Heart right ventricle (tissue), 16 donors: ENCODE measurements around the gene PRKCE. TPM values are rescaled to one million over a fixed set of nuclear protein-coding genes. Genes with fewer than 3 reads are reported as not detected.
A peak's percentile ranks its signal among the peaks of the same experiment; 100 is the strongest.

Experiments
- ATAC-seq, 8 donors: fragments of 200-7000 bp; cut with Tn5 transposase; one replicate each; pipeline ENCODE4 v1.9.1; 2020; ENCODE audit warnings: mild to moderate bottlenecking in 8 of 8, moderate library complexity in 8 of 8, moderate number of reproducible peaks in 1 of 8
- DNase-seq, 2 donors: peaks; one replicate each; pipeline ENCODE4 v3.0.0-alpha.2; 2020
- H3K27ac ChIP-seq, 10 donors: fragments of 200-600 bp; sonication (generic) in 2 of 10; one replicate each; pipeline versions ENCODE4 v1.5.0 to v1.8.0; 2020 to 2022; ENCODE audit warnings: mild to moderate bottlenecking in 3 of 10
- H3K27me3 ChIP-seq, 7 donors: fragments of 200-600 bp; one replicate each; pipeline ENCODE4 v1.8.0; 2021 to 2022; ENCODE audit warnings: mild to moderate bottlenecking in 2 of 7
- H3K36me3 ChIP-seq, 9 donors: fragments of 200-600 bp; sonication (generic) in 1 of 9; one replicate each; pipeline versions ENCODE4 v1.5.0 to v1.8.0; 2020 to 2022; ENCODE audit warnings: mild to moderate bottlenecking in 2 of 9
- H3K4me1 ChIP-seq, 9 donors: fragments of 200-600 bp; sonication (generic) in 1 of 9; one replicate each; pipeline versions ENCODE4 v1.5.0 to v1.8.0; 2020 to 2022; ENCODE audit warnings: mild to moderate bottlenecking in 4 of 9
- H3K4me3 ChIP-seq, 10 donors: fragments of 200-600 bp; sonication (generic) in 2 of 10; one replicate each; pipeline versions ENCODE4 v1.5.0 to v1.8.0; 2020 to 2022; ENCODE audit warnings: mild to moderate bottlenecking in 7 of 10, moderate library complexity in 2 of 10
- H3K9me3 ChIP-seq, 11 donors: fragments of 200-600 bp in 10 of 11; sonication (generic) in 2 of 11; one replicate each; pipeline versions ENCODE4 v1.5.0 to v1.8.0; 2013 to 2022; ENCODE audit warnings: mild to moderate bottlenecking in 2 of 11, control low read depth in 1 of 11, moderate library complexity in 1 of 11
- CTCF ChIP-seq, 9 donors: fragments of 200-600 bp; sonication (generic) in 2 of 9; IDR thresholded peaks; one replicate each; pipeline versions ENCODE4 v1.5.0 to v1.8.0; 2021 to 2022; ENCODE audit warnings: antibody characterized with exemption in 9 of 9, mild to moderate bottlenecking in 5 of 9, moderate library complexity in 1 of 9
- WGBS, 2 donors: extraction: QIAGEN DNeasy Blood & Tissue Kit; methylation state at CpG; one replicate each; pipeline ENCODE4 v1.1.7; 2013; ENCODE audit warnings: inconsistent platforms in 1 of 2; 5-methylcytosine and 5-hydroxymethylcytosine counted together
- intact Hi-C, 10 donors: fragments of 100-400 bp; cut with DNase I; formaldehyde crosslinking; loops; one replicate each; pipeline versions ENCODE4 v1.11.1 to v1.14.2; 2022
- polyA plus RNA-seq, 2 donors: library from polyadenylated mRNA; stranded (reverse); fragments of 200-250 nt; gene quantifications; one replicate each; pipeline ENCODE4 v1.2.3, GENCODE V29; 2013
- total RNA-seq, 10 donors: library from RNA; stranded (reverse); fragmentation: NEBNext Ultra II Directional in 3 of 10; extraction: Animal tissue kit (Norgen Biotek cat#: 25700) in 3 of 10; gene quantifications; one replicate each; pipeline versions ENCODE4 v1.2.1 to v1.2.4, GENCODE V29; 2021 to 2023
- donor health status: Arrhythmogenic right ventricular cardiomyopathy.
- donor health status: ischemic (EF 13 %, LVEDD 7.1; RV severe dilation, severe dysfunction).
- donor health status: healthy with polysubstance abuse.
- donor health status: DM: no; HTN: yes; CAD: no.
- donor health status: DM: no; HTN: no; CAD: no.
- donor health status: ischemic (EF 25% LVEDD 6.9; RV normal size, moderate dysfunction).
- donor health status: ischemic (EF 25% LVEDD 5.7; RV mildly dilated, moderate dysfunction).
- donor health status: healthy.
- donor health status: DM: yes; HTN: yes; CAD: no.
- donor health status: Ischemic cardiomyopathy.
- donor health status: ischemic (EF 35%, LVEDD 5.7; RV mildly dilated, moderate dysfunction).
- donor health status: nonischemic (EF 11% LVEDD 7.7; RV severe dilation, severe dysfunction).
- donor health status: DM: yes; HTN: yes; CAD: no.
- donor health status: PGD.
- donor health status: ischemic (EF 29% LVEDD 5.4; RV normal size, mild dysfunction).
- donor health status: nonischemic (EF 23%, LVEDD 6.1; RV moderate dilation, normal function).

The PRKCE gene
- total and polyA plus RNA-seq, 12 donors: 3.7 to 22.7 (median 16.7) TPM

DNA sequence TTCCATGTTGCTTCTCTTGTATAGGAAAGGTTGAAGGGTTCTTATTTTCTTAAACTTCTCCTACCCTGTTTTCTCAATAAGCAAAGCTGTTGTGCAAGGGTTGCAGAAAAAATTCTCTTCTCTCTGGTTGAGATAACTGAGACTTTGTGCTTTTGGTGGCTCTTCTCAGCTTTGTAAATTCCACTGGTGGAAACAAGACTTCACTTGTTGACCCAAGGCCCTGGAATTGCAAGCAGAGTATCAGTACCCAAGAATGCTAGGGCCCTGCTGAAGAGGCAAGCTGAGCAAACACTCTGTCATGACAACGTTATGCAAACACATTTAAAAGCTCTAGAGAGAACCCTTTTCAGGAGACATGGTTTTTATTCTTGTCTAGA, 351.0 kb downstream of the PRKCE start:
- ATAC-seq (peak; percentile 30 to 57 (median 44)), DNase-seq (no peak)
- H3K9me3 ChIP-seq: no peaks in the 10 kb centered on the region
- no peak for TF ChIP-seq CTCF (IDR thresholded peaks at IDR 0.05)
- peak overlapping the region in 8 of 10 donors; percentile 6 to 60 (median 37) for H3K27ac ChIP-seq
- peaks cover 0 to 55% (median 9%) of the 10 kb centered on the region in 9 donors for H3K36me3 ChIP-seq
- no peak overlapping the region for H3K4me3 ChIP-seq
- H3K27me3 ChIP-seq: no peaks in the 10 kb centered on the region
- intact Hi-C loops: loop anchor here in 3 of 10 donors (10.0 kb wide), 3 partner anchors 362 to 892 kb away; no protein-coding TSS in a partner anchor
- WGBS, 2 donors: 60 to 79% methylated on average over 1 of the region's 1 CpG
- H3K4me1 ChIP-seq: peaks cover 0 to 31% (median 18%) of the 10 kb centered on the region in 9 donors

GRCh38 chr2:46002947-46003346, 351.5 kb downstream of the PRKCE start:
- TF ChIP-seq CTCF (IDR thresholded peaks at IDR 0.05): no peak
- no peak for ATAC-seq
- WGBS, 2 donors: 99 to 100% methylated on average over 2 of the region's 2 CpGs
- H3K36me3 ChIP-seq: peaks cover 0 to 60% (median 11%) of the 10 kb centered on the region in 9 donors
- no peak for DNase-seq
- H3K27ac ChIP-seq: peak overlapping the region in 5 of 10 donors; percentile 25 to 60 (median 51)
- H3K4me1 ChIP-seq: peaks cover 0 to 31% (median 18%) of the 10 kb centered on the region in 9 donors
- no peak overlapping the region for H3K4me3 ChIP-seq
- H3K27me3 ChIP-seq: no peaks in the 10 kb centered on the region
- intact Hi-C loops: loop anchor here in 3 of 10 donors (10.0 kb wide), 3 partner anchors 362 to 892 kb away; no protein-coding TSS in a partner anchor
- H3K9me3 ChIP-seq: no peaks in the 10 kb centered on the region

DNA sequence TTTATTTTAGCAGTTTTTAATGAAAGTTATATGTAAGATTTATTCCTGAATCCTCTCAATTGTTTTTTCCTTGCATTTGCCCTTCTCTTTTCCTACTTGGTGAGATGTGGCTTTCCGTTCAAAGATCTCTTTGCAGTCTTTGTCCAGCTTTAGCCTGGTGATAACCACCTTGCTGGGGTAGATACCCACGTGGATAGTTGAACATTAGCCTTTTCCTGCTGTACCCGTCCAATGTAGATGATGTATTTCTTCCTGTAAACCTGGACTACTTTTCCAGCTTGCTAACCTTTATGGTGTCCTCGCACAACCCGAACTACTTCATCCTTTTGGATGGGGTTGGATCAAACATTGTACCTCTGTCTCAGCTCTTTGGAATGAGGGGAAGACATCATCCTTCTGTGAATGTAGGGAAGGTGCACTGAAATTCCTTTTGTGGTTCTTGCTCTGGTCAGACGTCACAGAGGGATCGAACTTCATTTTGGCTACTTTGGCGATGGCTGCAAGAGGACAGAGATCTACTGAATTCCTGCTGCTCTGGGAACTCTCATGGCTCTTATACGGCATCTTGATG, 352.5 kb downstream of the PRKCE start:
- Histone ChIP-seq H3K9me3 (no peaks in the 10 kb centered on the region), H3K4me1 (peaks cover 0 to 31% (median 18%) of the 10 kb centered on the region in 9 donors), H3K27ac (no peak overlapping the region), H3K27me3 (no peaks in the 10 kb centered on the region), H3K4me3 (no peak overlapping the region), H3K36me3 (peaks cover 0 to 69% (median 11%) of the 10 kb centered on the region in 9 donors)
- TF ChIP-seq CTCF (IDR thresholded peaks at IDR 0.05): no peak
- ATAC-seq (no peak), DNase-seq (no peak)
- intact Hi-C loops: loop anchor here in 3 of 10 donors (10.0 kb wide), 3 partner anchors 361 to 891 kb away; no protein-coding TSS in a partner anchor
- WGBS, 2 donors: 94 to 95% methylated on average over 9 of the region's 9 CpGs

DNA sequence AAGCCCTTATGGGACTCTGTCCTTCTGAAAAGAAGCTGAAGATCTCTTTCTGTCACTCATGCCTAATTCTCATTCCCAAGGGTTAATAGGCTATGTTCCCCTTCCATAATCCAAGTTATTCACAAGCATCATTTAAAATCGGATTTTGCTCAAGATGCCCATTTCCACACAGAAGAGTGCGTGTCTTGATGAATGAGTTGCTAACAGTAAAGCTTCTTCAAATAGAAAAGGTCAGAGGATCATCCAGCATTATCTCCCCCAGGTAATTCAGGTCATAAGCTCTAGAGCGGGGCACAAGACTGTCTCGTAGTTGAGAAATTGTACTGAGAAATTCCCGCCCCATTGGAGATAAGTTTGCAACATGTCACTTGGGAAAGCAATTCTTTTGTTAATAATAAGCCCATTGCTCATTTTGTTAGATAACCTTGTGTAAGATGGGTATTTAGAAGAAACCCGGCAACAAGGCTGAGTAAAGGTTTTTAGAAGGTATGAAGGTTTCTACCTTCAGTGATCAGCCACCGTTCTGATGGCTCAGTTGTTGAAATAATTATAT, 355.1 kb downstream of the PRKCE start:
- H3K27me3 ChIP-seq: no peaks in the 10 kb centered on the region
- intact Hi-C loops: loop anchor here in 4 of 10 donors (5.0 to 10.0 kb wide), 4 partner anchors 358 to 888 kb away; no protein-coding TSS in a partner anchor
- ATAC-seq (no peak), DNase-seq (no peak)
- H3K36me3 ChIP-seq: peaks cover 0 to 87% (median 11%) of the 10 kb centered on the region in 9 donors
- H3K9me3 ChIP-seq: no peaks in the 10 kb centered on the region
- peaks cover 0 to 29% (median 14%) of the 10 kb centered on the region in 9 donors for H3K4me1 ChIP-seq
- no peak overlapping the region for H3K27ac ChIP-seq
- WGBS, 2 donors: 95 to 96% methylated on average over 7 of the region's 7 CpGs
- no peak overlapping the region for H3K4me3 ChIP-seq
- no peak for TF ChIP-seq CTCF (IDR thresholded peaks at IDR 0.05)
